Mucosa of gallbladder (tissue), 1 donor: ENCODE results near the gene LPP. TPM values are rescaled to one million over a fixed set of nuclear protein-coding genes. Genes with fewer than 3 reads are reported as not detected.

Experiments
- DNase-seq: peaks from one replicate; pipeline ENCODE4 v3.0.0-alpha.2; 2020; ENCODE audit warnings: low spot score
- total RNA-seq: library from RNA; stranded (reverse); gene quantifications from one replicate; pipeline ENCODE4 v1.2.1, GENCODE V29; 2021
- donor health status: DM: no; HTN: no; CAD: no.

LPP gene
- total RNA-seq, 1 donor from 2014 or later, result 478 TPM

GRCh38 chr3:188197388-188197847, 43.5 kb downstream of the LPP start:
- DNase-seq, result no peak

DNA sequence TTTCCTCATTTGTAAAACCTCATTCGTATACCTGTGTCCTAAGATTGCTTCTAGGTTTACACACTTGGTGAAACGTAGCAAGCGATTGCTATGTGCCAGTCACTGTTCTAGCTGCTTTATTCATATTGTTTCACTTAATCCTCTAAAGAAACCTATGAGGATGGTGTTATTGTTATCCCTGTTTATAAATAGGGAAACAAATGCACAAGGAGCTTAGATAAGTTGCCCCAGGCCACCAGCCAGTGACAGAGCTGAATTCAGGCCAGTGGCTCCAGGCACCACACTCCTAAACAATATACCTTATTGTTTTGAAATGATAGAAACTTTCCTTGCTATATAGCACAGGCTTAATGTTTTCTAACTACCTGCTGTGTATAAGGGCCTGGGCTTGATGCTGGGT, 44.0 kb downstream of the LPP start:
- DNase-seq, result no peak

DNA sequence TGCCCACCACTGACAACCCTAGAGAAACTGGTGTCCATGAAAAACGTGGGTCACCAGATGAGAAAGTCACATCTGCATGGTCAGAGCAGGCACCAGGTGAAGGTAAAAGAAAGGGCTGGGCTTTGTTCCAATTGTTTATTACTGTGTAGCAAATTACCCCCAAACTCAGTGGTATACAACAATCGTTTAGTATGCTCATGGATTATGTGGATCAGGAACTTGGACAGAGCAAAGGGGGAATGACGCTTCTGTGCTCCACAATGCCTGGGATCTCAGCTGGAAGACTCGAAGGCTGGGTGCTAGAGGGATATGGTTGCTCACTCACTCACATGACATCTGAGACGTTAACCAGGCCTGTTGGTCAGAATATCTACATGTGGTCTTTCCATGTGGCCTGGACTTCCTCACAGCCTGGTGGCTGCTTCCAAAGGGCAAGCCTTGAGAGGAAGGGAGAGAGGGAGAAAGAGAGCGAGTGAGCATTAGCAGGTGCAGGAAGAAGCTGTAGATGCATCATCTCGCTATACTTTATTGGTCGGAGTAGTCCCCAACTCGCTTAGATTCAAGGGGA, 44.9 kb downstream of the LPP start:
- peak; percentile 75 for DNase-seq

DNA sequence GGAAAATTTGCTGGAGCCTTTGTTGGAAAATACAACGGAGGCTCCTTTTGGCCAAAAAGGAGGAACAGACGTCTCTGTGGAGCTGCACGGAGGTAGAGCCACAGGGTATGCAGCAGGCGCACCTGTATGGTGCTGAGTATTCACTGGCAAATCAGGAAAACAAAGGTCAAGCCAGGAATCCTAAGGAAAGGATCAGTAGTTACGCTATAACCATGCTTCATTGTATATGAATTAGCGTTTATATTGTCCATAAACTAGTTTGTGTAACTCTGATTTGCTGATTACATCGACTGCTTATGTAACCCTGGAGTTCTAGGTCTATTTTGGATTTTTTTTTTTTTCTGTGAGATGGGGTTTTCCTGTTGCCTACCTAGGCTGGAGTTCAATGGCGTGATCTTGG, 45.4 kb downstream of the LPP start:
- DNase-seq, result no peak

DNA sequence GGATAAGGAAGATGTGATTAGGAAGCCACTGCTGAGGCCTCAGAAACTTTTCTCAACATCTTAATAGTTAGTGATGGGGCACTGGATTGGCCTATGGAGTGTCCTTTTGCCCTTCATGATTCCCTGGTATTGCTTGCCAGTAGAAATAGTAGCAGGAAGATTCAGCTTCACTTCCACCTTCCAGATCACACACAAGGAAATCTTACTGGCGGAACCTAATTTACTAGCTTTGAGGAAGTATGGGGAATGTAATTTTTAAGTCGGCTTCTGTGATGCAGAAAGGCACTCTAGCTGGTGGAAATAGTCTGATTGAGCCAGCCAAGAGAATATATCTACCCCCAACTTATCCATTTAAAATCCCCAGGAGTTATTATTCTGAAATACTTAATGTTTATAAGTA, 46.5 kb downstream of the LPP start:
- DNase-seq, result no peak

DNA sequence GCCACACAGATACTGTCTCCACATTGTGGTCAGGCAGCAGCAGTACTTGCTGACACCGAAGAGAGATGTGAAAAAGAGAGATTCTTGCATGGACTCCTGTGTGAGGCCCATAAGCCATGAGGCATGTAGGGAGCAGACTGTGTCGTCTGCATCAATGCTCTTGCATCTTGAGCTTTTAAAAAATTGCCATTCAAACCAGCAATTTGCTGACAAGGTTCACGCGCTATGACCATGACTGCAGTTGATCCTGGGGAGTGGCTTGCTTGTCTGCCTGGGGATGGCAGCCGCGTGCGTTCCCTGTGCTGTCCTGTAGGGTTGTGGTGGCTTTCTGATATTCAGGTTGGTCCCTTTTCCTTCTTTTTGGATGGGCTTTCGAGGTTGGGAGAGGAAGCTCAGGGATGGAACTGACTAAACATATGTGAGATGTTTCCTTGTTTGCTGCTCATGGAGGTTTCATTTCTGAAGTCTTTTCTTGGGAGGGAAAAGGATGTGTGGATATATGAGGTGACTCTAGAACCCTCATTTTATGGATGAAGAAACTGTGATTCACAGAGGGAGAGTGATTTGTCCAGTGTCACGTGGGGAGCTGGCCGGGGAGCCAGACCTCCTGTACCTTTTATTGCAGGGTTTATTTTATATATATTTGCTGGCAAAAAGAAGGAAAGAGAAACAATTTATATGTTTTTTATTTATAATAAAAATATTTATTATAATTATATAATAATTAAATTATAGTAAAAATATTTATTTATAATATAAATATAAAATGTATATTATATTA, 48.6 kb downstream of the LPP start:
- no peak for DNase-seq

DNA sequence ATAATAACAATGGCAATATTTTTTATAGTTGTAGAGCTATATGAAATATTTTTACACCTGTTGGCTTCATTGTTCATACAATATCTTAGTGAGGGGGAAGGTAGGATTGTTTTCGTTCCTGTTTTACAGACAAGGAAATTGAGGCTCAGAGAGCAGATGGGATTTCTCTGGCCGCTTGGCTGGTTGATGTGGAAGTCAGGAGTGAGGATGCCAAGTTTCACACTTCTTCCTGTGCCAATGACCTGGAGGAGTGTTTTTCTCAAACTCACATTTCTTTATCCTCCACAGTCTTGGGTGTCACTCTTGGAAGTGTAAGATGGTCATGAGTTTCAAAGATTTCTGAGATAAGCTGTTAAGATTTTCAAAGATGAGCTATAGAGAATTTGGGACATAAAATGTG, 50.6 kb downstream of the LPP start:
- no peak for DNase-seq

DNA sequence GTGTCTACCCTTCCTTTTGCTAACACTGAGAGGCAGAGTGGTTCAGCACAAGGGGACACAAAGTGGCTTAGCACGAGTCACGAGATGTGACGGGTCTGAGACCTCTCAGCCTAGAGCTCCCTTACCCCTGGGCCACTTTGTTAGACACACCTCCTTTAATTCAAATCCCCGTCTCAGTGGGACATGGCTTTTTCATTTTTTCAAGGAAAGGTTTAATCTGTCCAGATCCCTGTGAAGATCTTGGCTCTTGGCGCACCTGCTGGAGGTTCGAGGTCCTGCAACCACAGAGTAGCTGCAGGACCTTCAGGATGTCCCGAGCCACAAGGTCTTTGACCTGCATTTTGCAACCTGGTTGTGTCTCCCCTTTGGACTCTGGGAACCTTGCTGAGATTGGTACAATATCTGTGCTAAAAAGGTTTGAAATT, 52.0 kb downstream of the LPP start:
- no peak for DNase-seq

- DNase-seq, result no peak
Measured at GRCh38 chr3:188206787-188207186, 52.8 kb downstream of the LPP start.

DNA sequence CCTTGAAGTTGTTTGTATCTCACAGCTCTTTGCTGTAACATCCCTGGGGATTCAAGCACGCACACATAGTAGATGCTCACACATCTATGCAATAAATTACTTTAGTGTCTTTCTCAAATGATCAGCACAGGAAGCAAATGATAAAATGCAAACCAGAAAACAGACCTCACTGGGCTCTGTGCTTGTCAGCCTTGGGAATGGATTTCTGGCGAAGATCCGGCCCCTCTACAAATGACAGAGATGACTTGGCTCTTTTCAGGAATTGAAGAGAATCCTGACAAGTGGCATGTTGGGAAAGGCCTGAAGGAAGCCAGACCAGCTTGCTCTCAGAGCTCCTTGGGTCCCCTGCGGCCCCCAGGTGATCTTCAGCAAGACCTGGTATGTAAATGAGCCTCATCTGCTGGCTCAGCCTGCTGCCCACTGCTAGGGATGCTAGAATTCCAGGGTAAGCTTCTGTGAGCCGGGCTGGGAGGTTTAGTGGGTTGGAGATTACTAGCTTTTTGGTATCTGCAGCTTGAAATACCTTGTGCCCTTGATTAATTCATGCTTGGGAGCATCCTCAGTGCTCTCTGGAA, 54.1 kb downstream of the LPP start:
- no peak for DNase-seq

DNA sequence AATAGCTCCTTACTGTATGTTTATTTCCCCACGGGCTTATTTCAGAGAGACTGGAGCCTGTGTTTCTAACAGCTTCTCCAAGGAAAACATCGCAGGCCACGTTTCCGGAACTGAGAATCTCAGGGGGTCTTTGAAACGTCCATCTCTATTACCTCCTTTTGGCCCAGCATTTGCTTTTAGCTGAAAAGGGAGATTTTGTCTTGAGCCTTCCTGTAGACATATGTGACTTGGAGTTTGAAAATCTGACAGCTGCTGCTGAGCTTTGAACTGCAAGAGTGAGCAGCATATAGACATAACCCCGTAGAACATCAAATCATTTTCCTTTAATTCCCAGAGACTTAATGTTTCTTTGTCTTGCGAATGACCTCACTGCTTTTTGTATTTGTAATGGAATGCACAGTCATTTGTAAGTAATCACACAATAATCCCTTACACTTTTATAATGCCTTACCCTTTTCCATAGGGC, 54.6 kb downstream of the LPP start:
- no peak for DNase-seq

- no peak for DNase-seq
Measured at GRCh38 chr3:188209034-188209433, 55.1 kb downstream of the LPP start.

- DNase-seq, result no peak
Measured at GRCh38 chr3:188209740-188210139, 55.8 kb downstream of the LPP start.

DNA sequence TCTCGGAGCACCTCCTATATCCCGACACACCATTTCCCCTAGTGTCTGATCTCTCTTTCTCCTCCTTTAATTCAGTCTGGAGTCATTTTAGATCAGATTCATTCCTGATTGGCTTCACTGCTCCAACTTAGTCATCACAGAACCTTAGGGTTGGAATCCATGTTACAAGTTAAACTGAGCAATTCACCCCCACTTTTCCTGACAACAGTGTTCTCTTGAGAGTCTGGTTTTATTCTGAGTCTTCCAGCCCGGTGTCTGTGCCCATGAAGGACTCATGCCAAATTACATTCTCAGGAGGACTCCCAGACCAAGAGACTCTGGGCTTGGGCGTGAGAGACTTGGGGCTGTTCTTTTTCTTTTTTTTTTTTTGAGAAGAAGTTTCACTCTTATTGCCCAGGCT, 57.5 kb downstream of the LPP start:
- DNase-seq, result no peak

- no peak for DNase-seq
Measured at GRCh38 chr3:188212308-188212969, 58.5 kb downstream of the LPP start.

GRCh38 chr3:188214442-188214841, 60.5 kb downstream of the LPP start:
- DNase-seq, result no peak

DNA sequence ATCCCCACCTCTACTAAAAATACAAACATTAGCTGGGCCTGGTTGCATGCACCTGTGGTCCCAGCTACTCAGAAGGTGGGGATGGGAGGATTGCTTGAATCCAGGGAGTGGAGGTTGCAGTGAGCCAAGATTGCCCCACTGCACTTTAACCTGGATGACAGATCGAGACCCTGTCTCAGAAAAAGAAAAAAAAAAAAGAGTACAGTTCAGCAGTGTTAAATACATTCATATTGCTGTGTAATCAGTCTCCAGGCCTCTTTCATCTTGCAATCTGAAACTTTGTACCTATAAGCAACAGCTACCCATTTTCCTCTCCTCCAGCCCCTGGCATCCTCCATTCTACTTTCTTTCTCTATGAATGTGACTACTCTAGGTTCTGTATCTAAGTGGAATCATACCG, 61.2 kb downstream of the LPP start:
- DNase-seq, result no peak

GRCh38 chr3:188217011-188217463, 63.1 kb downstream of the LPP start:
- no peak for DNase-seq

DNA sequence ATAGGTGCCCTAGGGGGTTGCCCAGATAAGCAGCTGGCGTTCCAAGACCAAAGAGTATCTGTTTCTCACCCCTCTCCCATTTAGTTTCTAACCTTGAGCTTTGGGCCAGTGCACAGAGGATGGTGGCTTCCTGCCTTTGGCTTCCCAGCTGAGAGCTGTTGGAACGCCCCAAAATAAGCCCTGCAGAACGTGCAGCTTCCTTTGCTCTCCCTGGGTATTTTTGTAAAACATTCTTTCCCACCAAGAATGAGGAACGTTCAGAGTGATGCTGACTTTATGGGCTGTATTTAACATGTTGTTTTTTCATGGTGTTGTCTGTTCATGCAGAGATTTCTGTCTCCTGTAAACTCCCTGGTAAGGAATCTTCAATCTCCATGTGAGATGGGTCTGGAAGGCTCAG, 63.8 kb downstream of the LPP start:
- DNase-seq, result no peak

DNA sequence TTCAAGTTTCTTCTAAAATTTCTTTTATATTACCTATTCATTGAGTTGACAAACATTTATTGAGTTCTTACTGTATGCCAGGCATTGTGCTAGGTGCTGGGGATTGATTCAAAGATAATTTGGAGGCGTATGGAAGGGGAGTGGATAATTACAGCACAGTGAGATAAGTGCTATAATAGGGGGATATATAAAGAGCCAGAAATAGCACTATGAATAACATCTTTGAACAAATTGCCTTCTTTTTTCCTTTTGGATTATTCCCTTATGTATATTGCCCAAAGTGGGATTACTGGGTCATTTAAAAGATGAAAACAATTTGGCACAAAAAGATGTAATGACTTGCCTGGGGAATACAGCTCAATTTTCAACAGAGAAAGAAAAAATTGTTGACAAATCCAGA, 64.6 kb downstream of the LPP start:
- DNase-seq, result no peak

GRCh38 chr3:188219147-188219546, 65.2 kb downstream of the LPP start:
- DNase-seq, result peak; percentile 66

DNA sequence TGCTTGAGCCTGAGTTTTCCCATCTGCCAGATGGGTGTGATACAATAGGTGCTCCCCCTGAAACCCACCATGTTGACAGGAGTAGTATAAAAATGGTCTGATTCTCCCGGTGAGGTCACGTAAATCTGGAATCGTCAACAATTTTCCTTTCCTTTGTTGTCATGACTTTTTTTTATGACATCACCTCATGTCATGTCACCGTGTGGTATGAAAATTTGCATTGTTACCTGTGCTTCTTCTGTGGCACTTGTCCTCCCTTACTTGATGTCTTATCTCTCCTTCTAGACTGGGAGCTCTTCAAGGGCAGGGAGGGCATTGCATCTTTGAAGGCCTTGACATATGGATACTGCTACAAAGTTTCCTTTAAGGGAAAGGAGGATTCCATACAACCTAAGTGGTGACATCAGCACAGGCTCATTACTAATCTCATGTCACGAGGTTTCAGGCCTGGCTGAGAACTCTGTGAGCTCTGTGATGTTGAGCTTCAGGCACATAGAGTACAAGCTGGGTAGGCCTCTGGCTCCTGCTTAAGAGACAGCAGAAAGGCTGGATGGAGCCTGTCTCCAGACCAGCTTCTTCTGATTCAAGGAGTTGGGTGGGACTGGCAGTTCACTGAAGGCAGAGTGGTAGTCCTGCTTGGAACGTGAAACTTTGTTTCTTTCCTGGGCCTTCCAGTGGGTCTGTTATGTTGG, 66.3 kb downstream of the LPP start:
- no peak for DNase-seq
